Measurements from ENCODE around the gene PDE6B. TPM values are rescaled to one million over a fixed set of nuclear protein-coding genes. Genes with fewer than 3 reads are reported as not detected.

The PDE6B gene
- total RNA-seq, 1 donor from 2014 or later: 4.2 TPM

- Histone ChIP-seq H3K9me3 (no peaks in the 10 kb centered on the region), H3K4me3 (peak overlapping the region; percentile 89 to 93), H3K36me3 (peaks cover 0 to 23% of the 10 kb centered on the region in 2 donors), H3K27me3 (no peaks in the 10 kb centered on the region), H3K4me1 (peaks cover 33% of the 10 kb centered on the region), H3K27ac (peak overlapping the region; percentile 37)
- peak in 1 of 2 donors; percentile 89 for DNase-seq (ENCODE audit: extremely low spot score in 2 of 2)
- TF ChIP-seq POLR2A (IDR thresholded peaks at IDR 0.05) (no peak), POLR2AphosphoS5 (IDR thresholded peaks at IDR 0.05; ENCODE audit: insufficient read depth in 1 of 2, low read depth in 1 of 2) (no peak), CTCF (IDR thresholded peaks at IDR 0.05) (no peak)
- intact Hi-C loops (cut with DNase I): loop anchor here (2.0 to 5.0 kb wide), 2 partner anchors 31 to 109 kb away; partner anchors contain the start of gene PCGF3
Observed at GRCh38 chr4:673349-674091, 48.1 kb downstream of the PDE6B start.

- Histone ChIP-seq H3K27ac (peak within 1 kb of the TSS; percentile 96), H3K4me1 (peaks cover 33% of the 10 kb centered on the region), H3K4me3 (peak within 1 kb of the TSS; percentile 89 to 93), H3K27me3 (no peaks in the 10 kb centered on the region), H3K9me3 (no peaks in the 10 kb centered on the region), H3K36me3 (peaks cover 0 to 23% of the 10 kb centered on the region in 2 donors)
- peak in 1 of 2 donors; percentile 97 for DNase-seq (ENCODE audit: extremely low spot score in 2 of 2)
- intact Hi-C loops (cut with DNase I): loop anchor here (2.0 to 5.0 kb wide), 2 partner anchors 30 to 108 kb away; partner anchors contain the start of gene PCGF3
- TF ChIP-seq CTCF (IDR thresholded peaks at IDR 0.05) (peak; percentile 67 to 80 (median 79)), POLR2AphosphoS5 (IDR thresholded peaks at IDR 0.05; ENCODE audit: insufficient read depth in 1 of 2, low read depth in 1 of 2) (peak; percentile 73 to 95), POLR2A (IDR thresholded peaks at IDR 0.05) (peak in 1 of 2 donors; percentile 87)
Observed at GRCh38 chr4:674172-675035, 49.0 kb downstream of the PDE6B start, which contains the start of the genes ATP5ME and MYL5. ATP5ME (minus strand) TSS chr4:674276; CDS start chr4:674247, 29 bp downstream. MYL5 (plus strand) TSS chr4:674542; CDS start chr4:678027, 3,485 bp downstream.

- H3K36me3 ChIP-seq: peaks cover 0 to 23% of the 10 kb centered on the region in 2 donors
- peak overlapping the region; percentile 89 to 93 for H3K4me3 ChIP-seq
- H3K4me1 ChIP-seq: peaks cover 39% of the 10 kb centered on the region
- H3K27ac ChIP-seq: peak overlapping the region; percentile 96
- intact Hi-C loops (cut with DNase I): loop anchor here (2.0 kb wide), 1 partner anchor 30 kb away; the partner anchor contains the start of gene PCGF3
- no peak for TF ChIP-seq CTCF (IDR thresholded peaks at IDR 0.05)
- TF ChIP-seq POLR2A (IDR thresholded peaks at IDR 0.05): no peak
- TF ChIP-seq POLR2AphosphoS5 (IDR thresholded peaks at IDR 0.05; ENCODE audit: insufficient read depth in 1 of 2, low read depth in 1 of 2): no peak
- no peaks in the 10 kb centered on the region for H3K9me3 ChIP-seq
- no peak for DNase-seq (ENCODE audit: extremely low spot score in 2 of 2)
- no peaks in the 10 kb centered on the region for H3K27me3 ChIP-seq
Observed at GRCh38 chr4:675036-675882, 49.9 kb downstream of the PDE6B start.

- Histone ChIP-seq H3K27ac (no peak overlapping the region), H3K9me3 (no peaks in the 10 kb centered on the region), H3K4me3 (no peak overlapping the region), H3K27me3 (no peaks in the 10 kb centered on the region), H3K4me1 (peaks cover 49% of the 10 kb centered on the region), H3K36me3 (peaks cover 0 to 17% of the 10 kb centered on the region in 2 donors)
- intact Hi-C loops (cut with DNase I): loop anchor here (2.0 kb wide), 1 partner anchor 29 kb away; the partner anchor contains the start of gene PCGF3
- no peak for DNase-seq (ENCODE audit: extremely low spot score in 2 of 2)
- TF ChIP-seq CTCF (IDR thresholded peaks at IDR 0.05): no peak
Observed at GRCh38 chr4:675980-676870, 50.9 kb downstream of the PDE6B start.
